Measurements from ENCODE around the gene FAM187B.

DNA sequence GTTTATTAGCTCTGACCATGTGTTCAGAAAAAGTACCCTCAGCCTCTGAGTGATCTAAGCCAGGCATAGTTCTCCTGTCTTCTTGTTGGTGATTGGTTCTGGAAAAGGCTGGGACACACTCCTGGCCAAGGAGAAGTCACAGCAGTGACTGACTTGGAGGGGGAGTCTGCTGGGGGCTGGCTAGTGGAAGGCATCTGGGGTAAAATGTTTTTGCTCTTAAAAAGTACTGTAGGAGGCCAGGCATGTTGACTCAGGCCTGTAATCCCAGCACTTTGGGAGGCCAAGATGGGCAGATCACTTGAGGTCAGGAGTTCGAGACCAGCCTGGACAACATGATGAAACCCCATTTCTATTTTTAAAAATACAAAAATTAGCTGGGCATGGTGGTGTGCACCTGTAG lies 21.7 kb downstream of the FAM187B start:
- TF ChIP-seq, protein P1, sequence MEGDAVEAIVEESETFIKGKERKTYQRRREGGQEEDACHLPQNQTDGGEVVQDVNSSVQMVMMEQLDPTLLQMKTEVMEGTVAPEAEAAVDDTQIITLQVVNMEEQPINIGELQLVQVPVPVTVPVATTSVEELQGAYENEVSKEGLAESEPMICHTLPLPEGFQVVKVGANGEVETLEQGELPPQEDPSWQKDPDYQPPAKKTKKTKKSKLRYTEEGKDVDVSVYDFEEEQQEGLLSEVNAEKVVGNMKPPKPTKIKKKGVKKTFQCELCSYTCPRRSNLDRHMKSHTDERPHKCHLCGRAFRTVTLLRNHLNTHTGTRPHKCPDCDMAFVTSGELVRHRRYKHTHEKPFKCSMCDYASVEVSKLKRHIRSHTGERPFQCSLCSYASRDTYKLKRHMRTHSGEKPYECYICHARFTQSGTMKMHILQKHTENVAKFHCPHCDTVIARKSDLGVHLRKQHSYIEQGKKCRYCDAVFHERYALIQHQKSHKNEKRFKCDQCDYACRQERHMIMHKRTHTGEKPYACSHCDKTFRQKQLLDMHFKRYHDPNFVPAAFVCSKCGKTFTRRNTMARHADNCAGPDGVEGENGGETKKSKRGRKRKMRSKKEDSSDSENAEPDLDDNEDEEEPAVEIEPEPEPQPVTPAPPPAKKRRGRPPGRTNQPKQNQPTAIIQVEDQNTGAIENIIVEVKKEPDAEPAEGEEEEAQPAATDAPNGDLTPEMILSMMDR (IDR thresholded peaks at IDR 0.05), result no peak
- no peak for TF ChIP-seq POLR2A (IDR thresholded peaks at IDR 0.05)
